ENCODE results near the gene EXOC7.

GRCh38 chr17:76077584-76078110 is 25.9 kb downstream of the EXOC7 start:
- TF ChIP-seq CTCF (IDR thresholded peaks at IDR 0.05) (no peak), POLR2A (IDR thresholded peaks at IDR 0.05) (no peak)
